ENCODE measurements around the gene PSMC3IP. TPM values are rescaled to one million over a fixed set of nuclear protein-coding genes. Genes with fewer than 3 reads are reported as not detected.

PSMC3IP gene
- polyA plus RNA-seq, 1 experiment, result 3.4 TPM

GRCh38 chr17:42527932-42528331 lies 49.6 kb downstream of the PSMC3IP start:
- H3K27me3 ChIP-seq (ENCODE audit: control insufficient read depth, insufficient read depth, low read length), result no peaks in the 10 kb centered on the region
- CTCF ChIA-PET, result interaction anchor here (0.6 to 4.2 kb wide), 35 partner anchors 8 to 510 kb away, joined by 3 to 49 read pairs (median 5); partner anchors contain the start of genes CAVIN1, KAT2A, KCNH4 and NAGLU
- DNase-seq (ENCODE audit: low read depth), result no peak
- TF ChIP-seq CTCF (IDR thresholded peaks at IDR 0.05; ENCODE audit: insufficient read depth, low read depth, low read length), result no peak
- H3K4me3 ChIP-seq (ENCODE audit: low read depth, low read length), result no peak overlapping the region
- H3K36me3 ChIP-seq (ENCODE audit: control insufficient read depth, insufficient read depth, low read length), result 0 out of 2 replicates have a peak, but pooled peaks cover 1% of the 10 kb centered on the region
- POLR2A ChIA-PET, result interaction anchor here (1.1 kb wide), 1 partner anchor 9 kb away, joined by 5 read pairs; no protein-coding TSS in a partner anchor

- DNase-seq (ENCODE audit: low read depth), result no peak
These were observed 51.5 kb downstream of the PSMC3IP start for GRCh38 chr17:42526031-42526444.

GRCh38 chr17:42525221-42525620 lies 52.3 kb downstream of the PSMC3IP start:
- DNase-seq (ENCODE audit: low read depth), result peak; percentile 59
- Histone ChIP-seq H3K4me3 (ENCODE audit: low read depth, low read length) (no peak overlapping the region), H3K36me3 (ENCODE audit: control insufficient read depth, insufficient read depth, low read length) (0 out of 2 replicates have a peak, but pooled peaks cover 2% of the 10 kb centered on the region), H3K27me3 (ENCODE audit: control insufficient read depth, insufficient read depth, low read length) (no peaks in the 10 kb centered on the region)
- TF ChIP-seq CTCF (IDR thresholded peaks at IDR 0.05; ENCODE audit: insufficient read depth, low read depth, low read length), result no peak
- ChIA-PET CTCF (interaction anchor here (0.6 to 1.6 kb wide), 7 partner anchors 9 to 341 kb away, joined by 3 to 9 read pairs (median 3); partner anchors contain the start of gene NAGLU), POLR2A (interaction anchor here (0.8 kb wide), 1 partner anchor 11 kb away, joined by 3 read pairs; no protein-coding TSS in a partner anchor)

More at GRCh38 chr17:42526031-42526444, 51.5 kb downstream of the PSMC3IP start:
- Histone ChIP-seq H3K4me3 (ENCODE audit: low read depth, low read length) (no peak overlapping the region), H3K36me3 (ENCODE audit: control insufficient read depth, insufficient read depth, low read length) (0 out of 2 replicates have a peak, but pooled peaks cover 2% of the 10 kb centered on the region), H3K27me3 (ENCODE audit: control insufficient read depth, insufficient read depth, low read length) (no peaks in the 10 kb centered on the region)
- CTCF ChIA-PET, result interaction anchor here (1.1 to 2.6 kb wide), 9 partner anchors 8 to 405 kb away, joined by 3 to 49 read pairs (median 12); partner anchors contain the start of gene KAT2A
- POLR2A ChIA-PET, result no interaction called here
- no peak for TF ChIP-seq CTCF (IDR thresholded peaks at IDR 0.05; ENCODE audit: insufficient read depth, low read depth, low read length)

GRCh38 chr17:42522798-42523278 lies 54.7 kb downstream of the PSMC3IP start:
- CTCF ChIA-PET, result interaction anchor here (1.1 kb wide), 1 partner anchor 211 kb away, joined by 4 read pairs; no protein-coding TSS in a partner anchor
- POLR2A ChIA-PET, result no interaction called here
- DNase-seq (ENCODE audit: low read depth), result no peak

More at GRCh38 chr17:42522798-42523278, 54.7 kb downstream of the PSMC3IP start:
- 0 out of 2 replicates have a peak, but pooled peaks cover 2% of the 10 kb centered on the region for H3K36me3 ChIP-seq (ENCODE audit: control insufficient read depth, insufficient read depth, low read length)
- H3K27me3 ChIP-seq (ENCODE audit: control insufficient read depth, insufficient read depth, low read length), result no peaks in the 10 kb centered on the region
- H3K4me3 ChIP-seq (ENCODE audit: low read depth, low read length), result no peak overlapping the region
- no peak for TF ChIP-seq CTCF (IDR thresholded peaks at IDR 0.05; ENCODE audit: insufficient read depth, low read depth, low read length)

Other genes with a start within 250 kb of the PSMC3IP start
- 62.0 and 74.4 TPM in 2 replicates for gene STAT3, start 189.3 kb downstream of the PSMC3IP start, polyA plus RNA-seq (2011; rRNA removed)
- gene CAVIN1, start 154.5 kb downstream of the PSMC3IP start, polyA plus RNA-seq (2011; rRNA removed), result 607 and 734 TPM in 2 replicates
- 22.4 and 37.1 TPM in 2 replicates for gene ATP6V0A1, start 118.9 kb downstream of the PSMC3IP start, polyA plus RNA-seq (2011; rRNA removed)
- 16.3 and 45.3 TPM in 2 replicates for gene NAGLU, start 41.5 kb downstream of the PSMC3IP start, polyA plus RNA-seq (2011; rRNA removed)
- gene HSD17B1, start 24.8 kb downstream of the PSMC3IP start, polyA plus RNA-seq (2011; rRNA removed), result 0.49 and 0.54 TPM in 2 replicates
- gene COASY, start 15.6 kb downstream of the PSMC3IP start, polyA plus RNA-seq (2011; rRNA removed), result 28.6 and 41.5 TPM in 2 replicates
- gene MLX, start 10.6 kb downstream of the PSMC3IP start, polyA plus RNA-seq (2011; rRNA removed), result 40.9 and 50.1 TPM in 2 replicates
- 28.4 and 54.4 TPM in 2 replicates for gene RETREG3, start 31.6 kb upstream of the PSMC3IP start, polyA plus RNA-seq (2011; rRNA removed)
- 37.2 and 66.1 TPM in 2 replicates for gene TUBG1, start 32.0 kb upstream of the PSMC3IP start, polyA plus RNA-seq (2011; rRNA removed)
- gene TUBG2, start 81.6 kb upstream of the PSMC3IP start, polyA plus RNA-seq (2011; rRNA removed), result 11.4 and 15.1 TPM in 2 replicates
- gene PLEKHH3, start 99.3 kb upstream of the PSMC3IP start, polyA plus RNA-seq (2011; rRNA removed), result 5.6 and 9.1 TPM in 2 replicates
- gene CCR10, start 104.1 kb upstream of the PSMC3IP start, polyA plus RNA-seq (2011; rRNA removed), result 0.91 and 2.3 TPM in 2 replicates
- gene CNTNAP1, start 104.8 kb upstream of the PSMC3IP start, polyA plus RNA-seq (2011; rRNA removed), result 51.8 and 90.6 TPM in 2 replicates
- 30.4 and 32.0 TPM in 2 replicates for gene EZH1, start 167.3 kb upstream of the PSMC3IP start, polyA plus RNA-seq (2011; rRNA removed)
- 1.7 and 2.8 TPM in 2 replicates for gene RAMP2, start 183.5 kb upstream of the PSMC3IP start, polyA plus RNA-seq (2011; rRNA removed)
- gene VPS25, start 195.7 kb upstream of the PSMC3IP start, polyA plus RNA-seq (2011; rRNA removed), result 143 and 181 TPM in 2 replicates
- 2.1 and 2.9 TPM in 2 replicates for gene WNK4, start 202.9 kb upstream of the PSMC3IP start, polyA plus RNA-seq (2011; rRNA removed)
- gene COA3, start 221.0 kb upstream of the PSMC3IP start, polyA plus RNA-seq (2011; rRNA removed), result 82.8 and 91.9 TPM in 2 replicates
- 0.29 and 0.45 TPM in 2 replicates for gene CNTD1, start 221.1 kb upstream of the PSMC3IP start, polyA plus RNA-seq (2011; rRNA removed)
- 118 and 126 TPM in 2 replicates for gene BECN1, start 246.6 kb upstream of the PSMC3IP start, polyA plus RNA-seq (2011; rRNA removed)

Data from BJ (cell line).